DOHH2 (cell line): ENCODE measurements around the gene MUSTN1.

Source experiments
- CTCF ChIP-seq: fragments of 200-600 bp; sonication (generic); IDR thresholded peaks from one replicate; pipeline ENCODE4 v1.5.1; 2014; ENCODE audit warnings: antibody characterized with exemption, mild to moderate bottlenecking, low read depth, low read length; ENCODE audit not compliant: poor library complexity, severe bottlenecking
- EZH2phosphoT487 ChIP-seq: fragments of 200-600 bp; sonication (generic); IDR thresholded peaks from 2 replicates; pipeline ENCODE4 v1.6.1; 2017; ENCODE audit warnings: borderline replicate concordance, mild to moderate bottlenecking, antibody characterized with exemption, low read length, moderate library complexity, mixed read lengths

GRCh38 chr3:52835766-52836470 lies 1.1 kb upstream of the MUSTN1 start:
- TF ChIP-seq CTCF: no peak
- TF ChIP-seq EZH2phosphoT487: no peak
